ENCODE data around the gene FBXL16.
"Not testable (repeated sequence)": the region's sequence is repeated elsewhere in the genome, so short reads cannot be mapped to it uniquely, and the experiment has no call there.

FBXL16 gene

GRCh38 chr16:722835-723633 is 17.4 kb upstream of the FBXL16 start:
- no peak for DNase-seq (ENCODE audit: low spot score)

DNA sequence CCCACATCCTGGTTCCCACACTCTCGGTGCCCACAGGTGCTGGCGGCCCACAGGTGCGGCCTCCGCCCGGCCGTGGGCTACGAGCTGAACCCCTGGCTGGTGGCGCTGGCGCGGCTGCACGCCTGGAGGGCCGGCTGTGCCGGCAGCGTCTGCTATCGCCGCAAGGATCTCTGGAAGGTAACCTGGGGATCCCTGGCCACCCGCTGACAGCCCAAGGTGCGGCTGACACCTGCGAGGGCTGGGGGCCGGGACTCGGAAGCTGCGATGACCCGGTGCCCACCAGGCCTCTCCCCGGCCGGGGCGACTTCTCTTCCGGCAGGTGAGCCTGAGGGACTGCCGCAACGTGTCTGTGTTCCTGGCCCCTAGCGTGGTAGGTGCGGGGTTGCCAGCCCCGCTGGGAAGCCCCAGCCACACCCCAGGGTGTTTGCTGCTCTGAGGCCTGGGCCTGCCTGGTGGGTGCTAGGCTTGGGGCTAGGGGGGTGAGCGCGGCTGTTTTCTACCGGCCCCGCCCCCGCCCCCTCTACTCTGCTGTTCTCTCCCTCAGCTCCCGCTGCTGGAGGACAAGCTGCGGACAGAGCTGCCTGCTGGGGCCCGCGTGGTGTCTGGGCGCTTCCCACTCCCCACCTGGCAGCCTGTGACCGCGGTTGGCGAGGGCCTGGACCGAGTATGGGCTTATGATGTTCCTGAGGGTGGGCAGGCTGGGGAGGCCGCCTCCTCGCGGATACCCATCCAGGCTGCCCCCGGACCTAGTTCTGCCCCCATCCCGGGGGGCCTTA is 16.4 kb upstream of the FBXL16 start:
- DNase-seq (ENCODE audit: low spot score) = no peak

- DNase-seq (ENCODE audit: low spot score) = peak; percentile 76
These were observed 15.6 kb upstream of the FBXL16 start, which contains the start of gene ANTKMT for GRCh38 chr16:720990-721764. ANTKMT (plus strand) TSS chr16:721146; CDS start chr16:721275, 129 bp downstream.

DNA sequence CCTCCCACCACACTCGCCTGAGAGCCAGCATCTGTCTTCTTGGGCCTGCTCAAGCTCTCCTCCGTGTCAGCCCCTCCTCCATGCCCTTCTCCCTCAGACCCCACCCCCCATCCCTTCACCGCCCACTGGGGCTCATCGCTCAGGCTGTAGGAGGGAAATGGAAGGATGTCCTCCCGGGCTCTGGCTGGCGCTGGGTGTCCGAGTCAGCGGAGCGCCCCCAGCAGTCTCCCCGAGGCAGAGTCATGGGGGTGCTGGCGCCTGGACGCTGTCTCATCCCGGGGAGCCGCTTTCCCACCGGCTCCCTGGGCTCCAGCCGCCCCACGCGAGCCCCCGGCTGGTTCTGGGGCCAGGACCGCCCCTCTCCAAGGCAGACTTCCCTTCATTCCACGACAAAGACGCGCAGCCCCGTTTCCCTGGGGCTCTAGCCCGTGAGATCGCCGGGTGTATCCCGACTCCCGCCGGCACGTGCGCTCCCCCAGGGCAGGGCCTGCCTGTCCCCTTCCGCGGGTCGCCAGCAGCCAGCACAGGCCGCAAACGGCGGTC is 14.9 kb upstream of the FBXL16 start:
- peak; percentile 80 for DNase-seq (ENCODE audit: low spot score)

GRCh38 chr16:719815-720446 is 14.3 kb upstream of the FBXL16 start:
- no peak for DNase-seq (ENCODE audit: low spot score)

GRCh38 chr16:718922-719321 is 13.3 kb upstream of the FBXL16 start:
- DNase-seq (ENCODE audit: low spot score) = no peak

DNA sequence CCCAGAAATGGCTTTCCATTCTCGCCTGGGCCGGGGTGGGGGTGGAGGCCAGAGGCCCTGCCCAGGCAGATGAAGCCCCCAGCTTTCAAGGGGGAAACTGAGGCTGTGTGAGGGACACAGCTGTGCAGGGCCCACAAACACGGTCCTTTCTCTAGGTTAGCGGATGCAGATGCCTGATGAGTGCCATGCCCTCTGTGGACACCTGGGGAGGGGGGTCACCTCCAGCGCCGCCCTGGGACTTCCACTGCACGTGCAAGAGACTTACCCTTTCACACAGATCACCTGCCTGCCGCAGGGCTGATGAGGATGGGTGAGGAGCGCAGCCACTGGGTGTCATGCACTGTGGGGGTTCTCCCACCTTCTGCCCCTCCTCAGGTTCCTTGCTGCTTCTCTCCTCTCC is 12.8 kb upstream of the FBXL16 start:
- no peak for DNase-seq (ENCODE audit: low spot score)

GRCh38 chr16:717450-718245 is 12.0 kb upstream of the FBXL16 start:
- DNase-seq (ENCODE audit: low spot score) = no peak

DNA sequence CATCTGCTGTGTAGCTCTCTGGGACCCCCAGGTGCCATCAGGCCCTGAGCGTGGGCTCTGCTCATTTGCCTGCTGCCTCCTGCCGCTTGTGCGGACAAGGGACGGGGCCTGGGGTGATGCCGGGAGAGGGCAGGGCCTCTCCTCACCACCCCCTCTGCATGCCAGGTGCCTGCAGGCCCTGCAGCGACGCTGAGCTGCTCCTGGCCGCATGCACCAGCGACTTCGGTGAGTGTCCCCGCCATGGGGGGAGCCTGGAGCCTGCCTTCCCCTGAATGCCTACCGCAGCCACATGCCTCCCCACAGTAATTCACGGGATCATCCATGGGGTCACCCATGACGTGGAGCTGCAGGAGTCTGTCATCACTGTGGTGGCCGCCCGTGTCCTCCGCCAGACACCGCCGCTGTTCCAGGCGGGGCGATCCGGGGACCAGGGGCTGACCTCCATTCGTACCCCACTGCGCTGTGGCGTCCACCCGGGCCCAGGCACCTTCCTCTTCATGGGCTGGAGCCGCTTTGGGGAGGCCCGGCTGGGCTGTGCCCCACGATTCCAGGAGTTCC is 11.2 kb upstream of the FBXL16 start:
- no peak for DNase-seq (ENCODE audit: low spot score)

DNA sequence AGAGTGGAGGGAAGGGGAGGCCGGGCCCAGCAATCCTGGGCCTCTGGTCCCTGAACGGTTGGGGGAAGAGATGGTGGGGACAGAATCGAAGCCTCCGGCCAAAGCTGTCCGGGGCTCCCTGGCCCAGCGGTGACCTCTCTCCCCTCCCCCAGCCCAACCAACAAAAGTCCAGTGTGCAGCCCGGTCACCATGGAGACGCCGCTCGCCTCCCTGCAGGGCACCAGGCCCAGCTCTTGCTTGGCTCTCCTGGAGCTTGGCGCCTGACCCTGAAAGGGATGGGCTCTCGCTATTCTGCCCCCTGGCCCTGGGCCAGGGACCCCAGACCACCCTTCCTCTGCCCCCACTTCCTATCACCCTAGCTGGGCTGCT is 10.6 kb upstream of the FBXL16 start:
- DNase-seq (ENCODE audit: low spot score) = peak; percentile 96

- DNase-seq (ENCODE audit: low spot score) = no peak
These were observed 10.0 kb upstream of the FBXL16 start for GRCh38 chr16:715477-716199.

GRCh38 chr16:714558-715476 is 9.2 kb upstream of the FBXL16 start, which contains the start of gene METRN:
METRN (plus strand) TSS chr16:715118; CDS start chr16:715290, 172 bp downstream.
- peak; percentile 91 for DNase-seq (ENCODE audit: low spot score)

GRCh38 chr16:714079-714478 is 8.5 kb upstream of the FBXL16 start:
- no peak for DNase-seq (ENCODE audit: low spot score)

DNA sequence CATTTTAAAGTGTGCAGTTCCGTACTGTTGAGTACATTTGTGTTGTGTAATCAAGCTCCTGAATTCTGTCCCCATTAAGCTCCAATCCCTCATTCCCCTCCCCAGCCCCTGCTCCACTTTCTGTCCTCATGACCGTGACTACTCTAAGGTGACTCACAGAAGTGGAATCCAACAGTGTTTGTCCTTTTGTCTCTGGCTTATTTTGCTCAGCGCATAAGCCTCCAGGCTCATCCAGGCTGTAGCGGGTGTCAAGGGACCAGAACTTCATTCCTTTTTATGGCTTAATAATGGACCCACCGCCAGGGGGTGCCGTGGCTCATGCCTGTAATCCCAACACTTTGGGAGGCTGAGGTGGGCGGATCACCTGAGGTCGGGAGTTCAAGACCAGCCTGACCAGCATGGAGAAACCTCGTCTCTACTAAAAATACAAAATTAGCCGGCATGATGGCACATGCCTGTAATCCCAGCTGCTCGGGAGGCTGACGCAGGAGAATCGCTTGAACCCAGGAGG is 7.2 kb upstream of the FBXL16 start:
- not testable (repeated sequence) for DNase-seq (ENCODE audit: low spot score)

- peak; percentile 85 for DNase-seq (ENCODE audit: low spot score)
These were observed 6.1 kb upstream of the FBXL16 start for GRCh38 chr16:711548-712320.

DNA sequence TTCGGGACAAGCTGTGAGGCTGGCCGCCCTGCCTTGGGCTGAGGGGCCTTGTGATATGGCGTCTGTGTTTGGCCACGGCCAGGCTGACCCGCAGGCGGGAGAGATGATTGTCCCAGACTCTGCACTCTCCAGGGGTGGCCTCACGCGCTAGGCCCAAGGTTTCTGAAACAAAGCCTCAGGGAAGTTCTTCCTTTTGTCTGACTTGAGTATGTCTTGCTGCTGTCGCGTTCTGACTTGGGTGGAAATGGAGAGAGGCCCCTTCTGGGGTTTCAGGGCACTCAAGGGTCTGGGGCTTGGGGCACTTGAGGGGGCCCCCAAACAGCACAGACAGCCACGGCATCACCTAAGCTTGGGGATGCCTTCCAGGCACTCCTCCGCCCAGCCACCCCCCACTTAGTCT is 5.5 kb upstream of the FBXL16 start:
- no peak for DNase-seq (ENCODE audit: low spot score)

GRCh38 chr16:710500-711075 is 5.0 kb upstream of the FBXL16 start:
- DNase-seq (ENCODE audit: low spot score) = no peak

Measured in Ammon's horn (tissue), 1 donor.